SH-SY5Y (cell line): Measurements from ENCODE around the gene ETFB.

Source experiments
- GATA2 ChIP-seq: IDR thresholded peaks from 2 replicates; pipeline ENCODE4 v1.6.1; 2011; ENCODE audit warnings: mild to moderate bottlenecking, low read depth, low read length
- GATA3 ChIP-seq: IDR thresholded peaks from 2 replicates; pipeline ENCODE4 v1.6.1; 2011; ENCODE audit warnings: low read depth, mild to moderate bottlenecking, low read length, moderate library complexity

DNA sequence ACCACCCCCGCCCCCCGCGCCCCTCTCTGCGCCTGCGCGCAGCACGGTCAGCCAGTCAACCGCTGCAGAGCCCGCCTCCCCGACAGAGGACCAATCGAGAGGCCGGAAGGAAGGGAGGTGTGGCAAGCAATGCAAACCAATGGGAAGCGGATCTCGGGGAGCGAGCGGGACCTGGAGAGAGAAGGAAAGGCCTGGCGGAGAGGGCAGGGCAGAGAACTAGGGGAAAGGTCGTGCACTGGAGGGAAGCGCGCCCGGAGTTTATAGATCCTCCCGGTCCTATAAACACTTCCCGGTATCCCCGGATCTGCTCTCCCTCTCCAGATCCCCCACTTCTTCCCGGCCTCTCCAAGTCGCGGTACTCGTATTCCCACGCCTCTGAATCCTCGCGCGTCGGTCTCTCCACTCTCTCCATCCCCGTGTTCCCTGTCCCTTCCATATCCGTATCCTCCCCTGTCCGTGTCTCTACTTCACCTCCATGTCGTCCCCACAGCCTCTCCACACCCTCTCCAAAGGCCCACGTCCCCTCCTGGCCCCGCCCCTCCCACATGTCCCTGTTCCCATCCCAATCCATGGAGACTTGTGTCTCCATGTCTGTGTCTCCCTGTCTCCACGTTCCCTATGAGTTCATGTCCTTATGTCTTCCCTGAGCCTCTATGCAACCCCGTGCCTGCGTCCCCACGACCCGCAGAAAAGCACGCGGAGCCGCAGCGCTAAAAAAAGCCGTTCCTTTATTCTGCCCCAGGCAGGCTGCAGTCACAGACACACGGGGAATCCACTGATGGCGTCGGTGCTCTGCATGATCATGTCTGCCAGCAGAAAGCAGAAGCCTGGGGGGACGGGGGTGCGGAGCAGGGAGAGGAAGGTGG lies 434 bp upstream of the ETFB start:
- TF ChIP-seq GATA3, result no peak
- TF ChIP-seq GATA2, result no peak
